SK-N-SH treated with all-trans-retinoic acid at 6 μM for 48 hours (cell line): Measurements from ENCODE around the gene HPCAL4.

ENCODE experiments used
- ATAC-seq: fragments of 200-7000 bp; cut with Tn5 transposase; 3 replicates; pipeline ENCODE4 v1.9.1; 2020; ENCODE audit warnings: mild to moderate bottlenecking, moderate library complexity
- ARNTL ChIP-seq: fragments of 450-650 bp; formaldehyde crosslinking; IDR thresholded peaks from 2 replicates; pipeline ENCODE4 v1.5.0; 2020; ENCODE audit warnings: low read depth, mild to moderate bottlenecking, moderate library complexity, borderline replicate concordance
- BACH2 ChIP-seq: fragments of 250-450 bp; sonication (Bioruptor Pico); IDR thresholded peaks from 2 replicates; pipeline ENCODE4 v1.9.0; 2021; ENCODE audit warnings: mild to moderate bottlenecking, borderline replicate concordance
- CSDC2 ChIP-seq: fragments of 250-450 bp; sonication (Bioruptor Pico); IDR thresholded peaks from 2 replicates; pipeline ENCODE4 v1.5.0; 2020; ENCODE audit warnings: mild to moderate bottlenecking, moderate library complexity
- ESRRG ChIP-seq: fragments of 250-450 bp; sonication (Bioruptor Pico); IDR thresholded peaks from 2 replicates; pipeline ENCODE4 v1.6.1; 2021; ENCODE audit warnings: mild to moderate bottlenecking
- GLIS3 ChIP-seq: fragments of 250-450 bp; sonication (Bioruptor Pico); IDR thresholded peaks from 2 replicates; pipeline ENCODE4 v1.5.0; 2020; ENCODE audit warnings: mild to moderate bottlenecking, moderate library complexity
- ISL1 ChIP-seq: fragments of 250-450 bp; sonication (Bioruptor Pico); IDR thresholded peaks from 2 replicates; pipeline ENCODE4 v2.1.2; 2022; ENCODE audit warnings: mild to moderate bottlenecking, moderate library complexity
- OSR1 ChIP-seq: fragments of 250-450 bp; sonication (Bioruptor Pico); IDR thresholded peaks from 2 replicates; pipeline ENCODE4 v1.8.0; 2022; ENCODE audit warnings: moderate library complexity, mild to moderate bottlenecking, inconsistent platforms
- PPARA ChIP-seq: fragments of 250-450 bp; sonication (Bioruptor Pico); IDR thresholded peaks from 2 replicates; pipeline ENCODE4 v1.5.0; 2020; ENCODE audit warnings: mild to moderate bottlenecking, borderline replicate concordance
- RARB ChIP-seq: fragments of 250-450 bp; sonication (Bioruptor Pico); IDR thresholded peaks from 2 replicates; pipeline ENCODE4 v1.8.0; 2021; ENCODE audit warnings: mild to moderate bottlenecking, moderate library complexity
- SNAI2 ChIP-seq: fragments of 250-450 bp; sonication (Bioruptor Pico); IDR thresholded peaks from 2 replicates; pipeline ENCODE4 v1.5.0; 2020; ENCODE audit warnings: mild to moderate bottlenecking, moderate library complexity
- TCF4 ChIP-seq: fragments of 250-450 bp; sonication (Bioruptor Pico); IDR thresholded peaks from 2 replicates; pipeline ENCODE4 v1.8.0; 2021; ENCODE audit warnings: mild to moderate bottlenecking, moderate library complexity, borderline replicate concordance
- TOX ChIP-seq: fragments of 250-450 bp; sonication (Bioruptor Pico); IDR thresholded peaks from 2 replicates; pipeline ENCODE4 v1.8.0; 2021; ENCODE audit warnings: mild to moderate bottlenecking, moderate library complexity, borderline replicate concordance
- ZFP3 ChIP-seq: fragments of 250-450 bp; sonication (Bioruptor Pico); IDR thresholded peaks from 2 replicates; pipeline ENCODE4 v1.5.0; 2020; ENCODE audit warnings: mild to moderate bottlenecking, moderate library complexity
- ZNF70 ChIP-seq: fragments of 450-650 bp; formaldehyde crosslinking; IDR thresholded peaks from 2 replicates; pipeline ENCODE4 v1.5.0; 2020; ENCODE audit warnings: mild to moderate bottlenecking, moderate library complexity
- ZNF8 ChIP-seq: fragments of 450-650 bp; formaldehyde crosslinking; IDR thresholded peaks from 2 replicates; pipeline ENCODE4 v1.5.0; 2020; ENCODE audit warnings: mild to moderate bottlenecking, moderate library complexity
- TF ChIP-seq, protein P1 (sequence below): fragments of 250-450 bp; sonication (Bioruptor Pico); IDR thresholded peaks from 2 replicates; pipeline ENCODE4 v1.8.0; 2021; ENCODE audit warnings: low read depth, mild to moderate bottlenecking, moderate library complexity, borderline replicate concordance
- TF ChIP-seq, protein P2 (sequence below): fragments of 250-450 bp; sonication (Bioruptor Pico); IDR thresholded peaks from 2 replicates; pipeline ENCODE4 v1.5.0; 2020; ENCODE audit warnings: mild to moderate bottlenecking, moderate library complexity
- TF ChIP-seq, protein P3 (sequence below): fragments of 250-450 bp; sonication (Bioruptor Pico); IDR thresholded peaks from 2 replicates; pipeline ENCODE4 v1.5.1; 2021; ENCODE audit warnings: mild to moderate bottlenecking, moderate library complexity
- TF ChIP-seq, protein P4 (sequence below): fragments of 250-450 bp; sonication (Bioruptor Pico); IDR thresholded peaks from 2 replicates; pipeline ENCODE4 v1.5.1; 2020; ENCODE audit warnings: low read depth, mild to moderate bottlenecking, moderate library complexity
- TF ChIP-seq, protein P5 (sequence below): fragments of 250-450 bp; sonication (Bioruptor Pico); IDR thresholded peaks from 2 replicates; pipeline ENCODE4 v1.8.0; 2020; ENCODE audit warnings: mild to moderate bottlenecking, moderate library complexity, borderline replicate concordance

HPCAL4 gene

DNA sequence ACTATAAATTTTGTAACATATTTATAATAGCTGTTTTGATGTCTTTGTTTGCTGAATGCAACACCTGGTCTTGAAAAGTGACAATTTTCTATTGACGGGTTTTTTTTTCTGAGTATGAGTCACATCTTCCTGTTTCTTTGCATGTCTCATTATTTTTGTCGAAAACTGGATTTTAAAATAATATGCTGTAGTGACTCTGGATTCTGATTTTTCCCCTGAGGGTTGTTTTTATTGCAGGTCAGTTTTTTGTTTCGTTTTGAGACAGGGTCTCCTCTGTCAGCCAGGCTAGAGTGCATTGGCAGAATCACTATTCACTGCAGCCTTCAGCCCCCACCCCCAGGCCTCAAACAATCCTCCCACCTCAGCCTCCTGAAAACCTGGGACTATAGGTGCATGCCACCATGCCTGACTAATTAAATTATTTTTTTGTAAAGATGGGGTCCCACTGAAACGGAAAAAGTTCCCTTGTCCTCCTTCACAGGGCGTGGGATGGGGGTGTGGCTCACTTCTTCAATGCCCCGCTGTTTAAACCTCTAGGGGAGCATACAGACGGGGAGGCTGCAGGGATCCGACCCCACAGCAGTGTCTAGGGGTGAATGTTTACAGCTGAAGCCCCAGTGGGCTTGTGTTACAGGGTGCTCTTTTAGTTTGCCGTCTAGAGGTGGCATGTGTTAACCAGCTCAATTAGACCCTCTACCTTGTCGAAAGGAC is 36.1 kb upstream of the HPCAL4 start:
- TF ChIP-seq, protein P1, sequence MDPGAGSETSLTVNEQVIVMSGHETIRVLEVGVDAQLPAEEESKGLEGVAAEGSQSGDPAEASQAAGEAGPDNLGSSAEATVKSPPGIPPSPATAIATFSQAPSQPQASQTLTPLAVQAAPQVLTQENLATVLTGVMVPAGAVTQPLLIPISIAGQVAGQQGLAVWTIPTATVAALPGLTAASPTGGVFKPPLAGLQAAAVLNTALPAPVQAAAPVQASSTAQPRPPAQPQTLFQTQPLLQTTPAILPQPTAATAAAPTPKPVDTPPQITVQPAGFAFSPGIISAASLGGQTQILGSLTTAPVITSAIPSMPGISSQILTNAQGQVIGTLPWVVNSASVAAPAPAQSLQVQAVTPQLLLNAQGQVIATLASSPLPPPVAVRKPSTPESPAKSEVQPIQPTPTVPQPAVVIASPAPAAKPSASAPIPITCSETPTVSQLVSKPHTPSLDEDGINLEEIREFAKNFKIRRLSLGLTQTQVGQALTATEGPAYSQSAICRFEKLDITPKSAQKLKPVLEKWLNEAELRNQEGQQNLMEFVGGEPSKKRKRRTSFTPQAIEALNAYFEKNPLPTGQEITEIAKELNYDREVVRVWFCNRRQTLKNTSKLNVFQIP (CRISPR knock-in tag) = no peak
- TF ChIP-seq GLIS3 (CRISPR knock-in tag) (no peak), TCF4 (CRISPR knock-in tag) (no peak), OSR1 (CRISPR knock-in tag) (no peak), ZNF70 (CRISPR knock-in tag) (no peak), ESRRG (no peak), ZNF8 (CRISPR knock-in tag) (no peak), SNAI2 (CRISPR knock-in tag) (no peak), PPARA (CRISPR knock-in tag) (no peak), RARB (CRISPR knock-in tag) (no peak), CSDC2 (CRISPR knock-in tag) (no peak), ZFP3 (CRISPR knock-in tag) (no peak), TOX (CRISPR knock-in tag) (no peak)
- TF ChIP-seq, protein P2, sequence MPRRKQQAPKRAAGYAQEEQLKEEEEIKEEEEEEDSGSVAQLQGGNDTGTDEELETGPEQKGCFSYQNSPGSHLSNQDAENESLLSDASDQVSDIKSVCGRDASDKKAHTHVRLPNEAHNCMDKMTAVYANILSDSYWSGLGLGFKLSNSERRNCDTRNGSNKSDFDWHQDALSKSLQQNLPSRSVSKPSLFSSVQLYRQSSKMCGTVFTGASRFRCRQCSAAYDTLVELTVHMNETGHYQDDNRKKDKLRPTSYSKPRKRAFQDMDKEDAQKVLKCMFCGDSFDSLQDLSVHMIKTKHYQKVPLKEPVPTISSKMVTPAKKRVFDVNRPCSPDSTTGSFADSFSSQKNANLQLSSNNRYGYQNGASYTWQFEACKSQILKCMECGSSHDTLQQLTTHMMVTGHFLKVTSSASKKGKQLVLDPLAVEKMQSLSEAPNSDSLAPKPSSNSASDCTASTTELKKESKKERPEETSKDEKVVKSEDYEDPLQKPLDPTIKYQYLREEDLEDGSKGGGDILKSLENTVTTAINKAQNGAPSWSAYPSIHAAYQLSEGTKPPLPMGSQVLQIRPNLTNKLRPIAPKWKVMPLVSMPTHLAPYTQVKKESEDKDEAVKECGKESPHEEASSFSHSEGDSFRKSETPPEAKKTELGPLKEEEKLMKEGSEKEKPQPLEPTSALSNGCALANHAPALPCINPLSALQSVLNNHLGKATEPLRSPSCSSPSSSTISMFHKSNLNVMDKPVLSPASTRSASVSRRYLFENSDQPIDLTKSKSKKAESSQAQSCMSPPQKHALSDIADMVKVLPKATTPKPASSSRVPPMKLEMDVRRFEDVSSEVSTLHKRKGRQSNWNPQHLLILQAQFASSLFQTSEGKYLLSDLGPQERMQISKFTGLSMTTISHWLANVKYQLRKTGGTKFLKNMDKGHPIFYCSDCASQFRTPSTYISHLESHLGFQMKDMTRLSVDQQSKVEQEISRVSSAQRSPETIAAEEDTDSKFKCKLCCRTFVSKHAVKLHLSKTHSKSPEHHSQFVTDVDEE (CRISPR knock-in tag) = no peak
- TF ChIP-seq, protein P3, sequence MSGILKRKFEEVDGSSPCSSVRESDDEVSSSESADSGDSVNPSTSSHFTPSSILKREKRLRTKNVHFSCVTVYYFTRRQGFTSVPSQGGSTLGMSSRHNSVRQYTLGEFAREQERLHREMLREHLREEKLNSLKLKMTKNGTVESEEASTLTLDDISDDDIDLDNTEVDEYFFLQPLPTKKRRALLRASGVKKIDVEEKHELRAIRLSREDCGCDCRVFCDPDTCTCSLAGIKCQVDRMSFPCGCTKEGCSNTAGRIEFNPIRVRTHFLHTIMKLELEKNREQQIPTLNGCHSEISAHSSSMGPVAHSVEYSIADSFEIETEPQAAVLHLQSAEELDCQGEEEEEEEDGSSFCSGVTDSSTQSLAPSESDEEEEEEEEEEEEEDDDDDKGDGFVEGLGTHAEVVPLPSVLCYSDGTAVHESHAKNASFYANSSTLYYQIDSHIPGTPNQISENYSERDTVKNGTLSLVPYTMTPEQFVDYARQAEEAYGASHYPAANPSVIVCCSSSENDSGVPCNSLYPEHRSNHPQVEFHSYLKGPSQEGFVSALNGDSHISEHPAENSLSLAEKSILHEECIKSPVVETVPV (CRISPR knock-in tag) = no peak

DNA sequence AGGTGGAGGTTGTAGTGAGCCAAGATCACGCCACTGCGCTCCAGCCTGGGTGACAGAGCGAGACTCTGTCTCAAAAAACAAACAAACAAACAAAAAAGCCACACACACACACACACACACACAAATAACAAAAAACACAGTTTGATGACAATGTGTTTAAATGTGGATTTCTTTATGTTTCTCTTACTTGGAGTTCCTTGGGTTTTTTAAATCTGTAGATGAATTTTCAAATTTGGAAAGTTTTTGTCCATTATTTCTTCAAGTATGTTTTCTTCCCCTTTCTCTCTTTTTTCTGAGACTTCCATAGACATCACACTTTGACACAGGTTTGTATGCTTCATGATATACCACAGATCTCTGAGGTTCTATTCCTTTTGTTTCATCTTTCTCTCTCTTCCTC is 35.4 kb upstream of the HPCAL4 start:
- no peak for ATAC-seq
- TF ChIP-seq, protein P2 (CRISPR knock-in tag) = no peak
- TF ChIP-seq, protein P4, sequence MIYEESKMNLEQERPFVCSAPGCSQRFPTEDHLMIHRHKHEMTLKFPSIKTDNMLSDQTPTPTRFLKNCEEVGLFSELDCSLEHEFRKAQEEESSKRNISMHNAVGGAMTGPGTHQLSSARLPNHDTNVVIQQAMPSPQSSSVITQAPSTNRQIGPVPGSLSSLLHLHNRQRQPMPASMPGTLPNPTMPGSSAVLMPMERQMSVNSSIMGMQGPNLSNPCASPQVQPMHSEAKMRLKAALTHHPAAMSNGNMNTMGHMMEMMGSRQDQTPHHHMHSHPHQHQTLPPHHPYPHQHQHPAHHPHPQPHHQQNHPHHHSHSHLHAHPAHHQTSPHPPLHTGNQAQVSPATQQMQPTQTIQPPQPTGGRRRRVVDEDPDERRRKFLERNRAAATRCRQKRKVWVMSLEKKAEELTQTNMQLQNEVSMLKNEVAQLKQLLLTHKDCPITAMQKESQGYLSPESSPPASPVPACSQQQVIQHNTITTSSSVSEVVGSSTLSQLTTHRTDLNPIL (CRISPR knock-in tag) = no peak
- TF ChIP-seq, protein P5, sequence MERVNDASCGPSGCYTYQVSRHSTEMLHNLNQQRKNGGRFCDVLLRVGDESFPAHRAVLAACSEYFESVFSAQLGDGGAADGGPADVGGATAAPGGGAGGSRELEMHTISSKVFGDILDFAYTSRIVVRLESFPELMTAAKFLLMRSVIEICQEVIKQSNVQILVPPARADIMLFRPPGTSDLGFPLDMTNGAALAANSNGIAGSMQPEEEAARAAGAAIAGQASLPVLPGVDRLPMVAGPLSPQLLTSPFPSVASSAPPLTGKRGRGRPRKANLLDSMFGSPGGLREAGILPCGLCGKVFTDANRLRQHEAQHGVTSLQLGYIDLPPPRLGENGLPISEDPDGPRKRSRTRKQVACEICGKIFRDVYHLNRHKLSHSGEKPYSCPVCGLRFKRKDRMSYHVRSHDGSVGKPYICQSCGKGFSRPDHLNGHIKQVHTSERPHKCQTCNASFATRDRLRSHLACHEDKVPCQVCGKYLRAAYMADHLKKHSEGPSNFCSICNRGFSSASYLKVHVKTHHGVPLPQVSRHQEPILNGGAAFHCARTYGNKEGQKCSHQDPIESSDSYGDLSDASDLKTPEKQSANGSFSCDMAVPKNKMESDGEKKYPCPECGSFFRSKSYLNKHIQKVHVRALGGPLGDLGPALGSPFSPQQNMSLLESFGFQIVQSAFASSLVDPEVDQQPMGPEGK (CRISPR knock-in tag) = no peak
- no peak for TF ChIP-seq TCF4 (CRISPR knock-in tag)
- TF ChIP-seq, protein P1 (CRISPR knock-in tag) = no peak
- no peak for TF ChIP-seq ZFP3 (CRISPR knock-in tag)
- TF ChIP-seq BACH2 (CRISPR knock-in tag) = no peak
- TF ChIP-seq TOX (CRISPR knock-in tag) = no peak
- no peak for TF ChIP-seq ZNF70 (CRISPR knock-in tag)
- no peak for TF ChIP-seq RARB (CRISPR knock-in tag)
- TF ChIP-seq ZNF8 (CRISPR knock-in tag) = no peak
- no peak for TF ChIP-seq OSR1 (CRISPR knock-in tag)
- TF ChIP-seq ISL1 (CRISPR knock-in tag) = no peak
- no peak for TF ChIP-seq ESRRG
- no peak for TF ChIP-seq ARNTL (CRISPR knock-in tag)
- TF ChIP-seq, all 23 proteins: peak for 0

More for the DNA sequence above, 36.1 kb upstream of the HPCAL4 start:
- ATAC-seq = no peak
